Erythroblast (primary cell): ENCODE results near the gene SUV39H2.

Source experiments
- GATA1 ChIP-seq: IDR thresholded peaks from 2 replicates; pipeline ENCODE4 v1.6.1; 2011; ENCODE audit warnings: low read depth, mild to moderate bottlenecking, control low read depth, low read length, moderate library complexity
- POLR2A ChIP-seq: IDR thresholded peaks from 2 replicates; pipeline ENCODE4 v1.6.1; 2011; ENCODE audit warnings: mild to moderate bottlenecking, low read length

GRCh38 chr10:14936584-14936983 is 57.9 kb downstream of the SUV39H2 start:
- no peak for TF ChIP-seq POLR2A
- TF ChIP-seq GATA1: no peak
